ENCODE measurements around the gene TPRG1.

The TPRG1 gene

GRCh38 chr3:189171707-189172106 lies at the start of gene TPRG1:
TPRG1 (plus strand) TSS chr3:189171971; CDS start chr3:189207385, 35,414 bp downstream.
- no peak for DNase-seq

GRCh38 chr3:189122110-189122509 lies 49.7 kb upstream of the TPRG1 start:
- no peak for DNase-seq

- DNase-seq: no peak
Observed at GRCh38 chr3:189122526-189123205, 49.1 kb upstream of the TPRG1 start.

GRCh38 chr3:189123595-189124387 lies 48.0 kb upstream of the TPRG1 start:
- DNase-seq: no peak

- no peak for DNase-seq
Observed at GRCh38 chr3:189132231-189132671, 39.5 kb upstream of the TPRG1 start.

- no peak for DNase-seq
Observed at GRCh38 chr3:189132839-189133238, 38.9 kb upstream of the TPRG1 start.

- no peak for DNase-seq
Observed at GRCh38 chr3:189133768-189134167, 38.0 kb upstream of the TPRG1 start.

- DNase-seq: no peak
Observed at GRCh38 chr3:189137416-189137815, 34.4 kb upstream of the TPRG1 start.

- DNase-seq: no peak
Observed at GRCh38 chr3:189138901-189139610, 32.7 kb upstream of the TPRG1 start.

- DNase-seq: no peak
Observed at GRCh38 chr3:189139611-189139940, 32.2 kb upstream of the TPRG1 start.

GRCh38 chr3:189142527-189142926 lies 29.2 kb upstream of the TPRG1 start:
- DNase-seq: no peak

GRCh38 chr3:189143321-189143720 lies 28.4 kb upstream of the TPRG1 start:
- no peak for DNase-seq

- no peak for DNase-seq
Observed at GRCh38 chr3:189143771-189144170, 28.0 kb upstream of the TPRG1 start.

GRCh38 chr3:189144645-189145044 lies 27.1 kb upstream of the TPRG1 start:
- no peak for DNase-seq

- DNase-seq: no peak
Observed at GRCh38 chr3:189146848-189147247, 24.9 kb upstream of the TPRG1 start.

GRCh38 chr3:189148081-189148507 lies 23.7 kb upstream of the TPRG1 start:
- peak; percentile 1 for DNase-seq

GRCh38 chr3:189149203-189149602 lies 22.6 kb upstream of the TPRG1 start:
- DNase-seq: no peak

- no peak for DNase-seq
Observed at GRCh38 chr3:189157232-189158007, 14.4 kb upstream of the TPRG1 start.

- DNase-seq: no peak
Observed at GRCh38 chr3:189158034-189158433, 13.7 kb upstream of the TPRG1 start.

- DNase-seq: no peak
Observed at GRCh38 chr3:189160519-189161309, 11.1 kb upstream of the TPRG1 start.

GRCh38 chr3:189165092-189165612 lies 6.6 kb upstream of the TPRG1 start:
- DNase-seq: no peak

- no peak for DNase-seq
Observed at GRCh38 chr3:189166321-189166720, 5.5 kb upstream of the TPRG1 start.
